Urothelium cell line (cell line): ENCODE data around the gene LGALS1.
A peak's percentile ranks its signal among the peaks of the same experiment; 100 is the strongest.
"Not testable (repeated sequence)": the region's sequence is repeated elsewhere in the genome, so short reads cannot be mapped to it uniquely, and the experiment has no call there.

Experiments used
- DNase-seq: peaks from one replicate; pipeline ENCODE4 v3.0.0; 2011; ENCODE audit warnings: low spot score, mixed read lengths
- FAIRE-seq: peaks from 2 replicates; lab custom pipeline; 2011; peaks lifted over from hg19 to GRCh38; lab: Jason Lieb, UNC

The LGALS1 gene

GRCh38 chr22:37684803-37685615, 9.6 kb downstream of the LGALS1 start:
- FAIRE-seq, result no peak
- DNase-seq, result no peak

- DNase-seq, result peak; percentile 91
- peak; percentile 83 for FAIRE-seq
Measured at GRCh38 chr22:37686002-37686982, 10.9 kb downstream of the LGALS1 start, which contains the start of gene NOL12. Gene NOL12 (plus strand): TSS chr22:37686343. CDS start chr22:37686393, 50 bp downstream.

- no peak for FAIRE-seq
- no peak for DNase-seq
Measured at GRCh38 chr22:37690407-37690806, 15.0 kb downstream of the LGALS1 start.

GRCh38 chr22:37690901-37691504, 15.6 kb downstream of the LGALS1 start:
- FAIRE-seq, result peak; percentile 46
- DNase-seq, result no peak

GRCh38 chr22:37692627-37693285, 17.3 kb downstream of the LGALS1 start:
- DNase-seq (no peak), FAIRE-seq (no peak)

- FAIRE-seq, DNase-seq: not testable (repeated sequence)
Measured at GRCh38 chr22:37694131-37694530, 18.7 kb downstream of the LGALS1 start.

- not testable (repeated sequence) for FAIRE-seq, DNase-seq
Measured at GRCh38 chr22:37696260-37696656, 20.8 kb downstream of the LGALS1 start.

GRCh38 chr22:37696657-37697537, 21.5 kb downstream of the LGALS1 start, which contains the start of gene TRIOBP:
Gene TRIOBP (plus strand): TSS chr22:37697048. CDS start chr22:37701366, 4,318 bp downstream.
- DNase-seq, result no peak
- no peak for FAIRE-seq

GRCh38 chr22:37697538-37697835, 22.1 kb downstream of the LGALS1 start:
- DNase-seq (no peak), FAIRE-seq (no peak)

GRCh38 chr22:37701141-37701786, 25.8 kb downstream of the LGALS1 start:
- peak; percentile 13 for FAIRE-seq
- DNase-seq, result no peak

GRCh38 chr22:37703906-37704305, 28.5 kb downstream of the LGALS1 start:
- FAIRE-seq, result no peak
- no peak for DNase-seq

GRCh38 chr22:37704645-37705044, 29.2 kb downstream of the LGALS1 start:
- peak; percentile 32 for FAIRE-seq
- no peak for DNase-seq

GRCh38 chr22:37705205-37705604, 29.8 kb downstream of the LGALS1 start:
- FAIRE-seq, result no peak
- no peak for DNase-seq

GRCh38 chr22:37708580-37709444, 33.4 kb downstream of the LGALS1 start:
- no peak for FAIRE-seq

GRCh38 chr22:37709445-37709765, 34.0 kb downstream of the LGALS1 start:
- DNase-seq (no peak), FAIRE-seq (no peak)

More at GRCh38 chr22:37708580-37709444, 33.4 kb downstream of the LGALS1 start:
- no peak for DNase-seq

- FAIRE-seq (no peak), DNase-seq (no peak)
Measured at GRCh38 chr22:37710675-37711074, 35.2 kb downstream of the LGALS1 start.

- DNase-seq, result no peak
- no peak for FAIRE-seq
Measured at GRCh38 chr22:37711490-37711889, 36.1 kb downstream of the LGALS1 start.

- no peak for FAIRE-seq
- no peak for DNase-seq
Measured at GRCh38 chr22:37713761-37714160, 38.3 kb downstream of the LGALS1 start.
